ENCODE data around the gene GAA. TPM values are rescaled to one million over a fixed set of nuclear protein-coding genes. Genes with fewer than 3 reads are reported as not detected.

Gene GAA
- total RNA-seq, 1 donor from 2014 or later = 91.6 TPM

- Histone ChIP-seq H3K9me3 (no peaks in the 10 kb centered on the region), H3K4me1 (no peaks in the 10 kb centered on the region), H3K36me3 (peaks cover 0 to 3% of the 10 kb centered on the region in 2 donors), H3K27ac (no peak overlapping the region), H3K27me3 (no peaks in the 10 kb centered on the region), H3K4me3 (no peak overlapping the region)
- DNase-seq (ENCODE audit: low spot score in 2 of 2) = no peak
- TF ChIP-seq CTCF (IDR thresholded peaks at IDR 0.05) = no peak
- intact Hi-C loops (cut with DNase I) = no loop called here
Observed at GRCh38 chr17:80123791-80124190, 22.4 kb downstream of the GAA start.

DNA sequence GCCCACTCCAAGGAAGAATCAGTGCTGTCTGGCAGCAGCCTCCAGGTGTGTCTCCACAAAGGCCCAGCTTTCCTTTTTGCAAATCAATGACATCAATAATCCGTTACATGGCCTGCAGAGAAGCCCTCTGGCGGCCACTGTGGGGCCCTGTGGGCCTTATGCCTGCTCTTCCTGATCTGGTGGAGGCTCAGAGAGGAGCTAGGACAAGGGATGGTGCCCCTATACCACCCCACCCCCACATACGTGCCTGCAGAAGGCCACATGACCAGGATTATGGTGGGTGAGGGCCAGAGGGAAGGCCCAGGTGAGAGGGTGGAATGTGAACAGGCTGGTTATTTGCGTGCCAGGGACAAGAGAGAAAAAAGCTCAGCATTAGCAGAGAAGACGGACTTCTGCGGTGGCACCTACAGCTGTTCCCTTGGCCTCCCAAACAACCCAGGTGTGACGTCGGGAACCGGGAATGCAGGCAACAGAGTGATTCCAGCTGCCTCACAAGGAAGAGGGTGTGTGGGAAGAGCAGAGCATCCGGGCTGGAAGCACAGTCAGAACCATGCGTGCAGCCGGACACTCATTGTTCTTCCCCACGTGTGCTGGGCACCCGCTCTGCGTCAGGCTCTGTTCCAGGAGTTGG, 23.1 kb downstream of the GAA start:
- H3K4me3 ChIP-seq = no peak overlapping the region

GRCh38 chr17:80125656-80126448, 24.5 kb downstream of the GAA start:
- H3K4me3 ChIP-seq = no peak overlapping the region
- H3K27me3 ChIP-seq = no peaks in the 10 kb centered on the region
- H3K9me3 ChIP-seq = no peaks in the 10 kb centered on the region
- DNase-seq (ENCODE audit: low spot score in 2 of 2) = no peak
- H3K36me3 ChIP-seq = no peaks in the 10 kb centered on the region
- no peak for TF ChIP-seq CTCF (IDR thresholded peaks at IDR 0.05)
- H3K27ac ChIP-seq = no peak overlapping the region
- intact Hi-C loops (cut with DNase I) = no loop called here
- H3K4me1 ChIP-seq = no peaks in the 10 kb centered on the region

More for the DNA sequence above, 23.1 kb downstream of the GAA start:
- no peaks in the 10 kb centered on the region for H3K27me3 ChIP-seq
- no peak for DNase-seq (ENCODE audit: low spot score in 2 of 2)
- H3K27ac ChIP-seq = no peak overlapping the region
- intact Hi-C loops (cut with DNase I) = no loop called here
- H3K36me3 ChIP-seq = no peaks in the 10 kb centered on the region
- H3K4me1 ChIP-seq = no peaks in the 10 kb centered on the region
- H3K9me3 ChIP-seq = no peaks in the 10 kb centered on the region
- no peak for TF ChIP-seq CTCF (IDR thresholded peaks at IDR 0.05)

- no peak for TF ChIP-seq CTCF (IDR thresholded peaks at IDR 0.05)
- Histone ChIP-seq H3K4me1 (no peaks in the 10 kb centered on the region), H3K27me3 (no peaks in the 10 kb centered on the region), H3K4me3 (no peak overlapping the region), H3K36me3 (no peaks in the 10 kb centered on the region), H3K9me3 (no peaks in the 10 kb centered on the region), H3K27ac (no peak overlapping the region)
- DNase-seq (ENCODE audit: low spot score in 2 of 2) = no peak
- intact Hi-C loops (cut with DNase I) = no loop called here
Observed at GRCh38 chr17:80126449-80126715, 25.0 kb downstream of the GAA start.

GRCh38 chr17:80129006-80129565, 27.7 kb downstream of the GAA start:
- no peak overlapping the region for H3K27ac ChIP-seq
- intact Hi-C loops (cut with DNase I) = no loop called here
- no peak for TF ChIP-seq CTCF (IDR thresholded peaks at IDR 0.05)
- peaks cover 7 to 13% of the 10 kb centered on the region in 2 donors for H3K36me3 ChIP-seq
- H3K4me1 ChIP-seq = no peaks in the 10 kb centered on the region
- H3K27me3 ChIP-seq = no peaks in the 10 kb centered on the region
- no peaks in the 10 kb centered on the region for H3K9me3 ChIP-seq
- H3K4me3 ChIP-seq = no peak overlapping the region
- DNase-seq (ENCODE audit: low spot score in 2 of 2) = no peak
